Stomach smooth muscle (tissue), 2 donors: ENCODE measurements around the gene SOWAHA.

Experiments used
- H3K27ac ChIP-seq: one replicate; pipeline ENCODE4 v1.7.0; 2013; ENCODE audit warnings: mild to moderate bottlenecking, low read length, inconsistent platforms
- H3K27me3 ChIP-seq, 2 donors: one replicate each; pipeline ENCODE4 v1.7.0; 2013; ENCODE audit warnings: low read length in 2 of 2; ENCODE audit not compliant: insufficient read depth in 2 of 2, control insufficient read depth in 1 of 2
- H3K36me3 ChIP-seq, 2 donors: one replicate each; pipeline ENCODE4 v1.7.0; 2013; ENCODE audit warnings: low read length in 2 of 2; ENCODE audit not compliant: control insufficient read depth in 2 of 2, insufficient read depth in 2 of 2
- H3K4me1 ChIP-seq: one replicate; pipeline ENCODE4 v1.7.0; 2013; ENCODE audit warnings: low read length; ENCODE audit not compliant: control insufficient read depth, insufficient read depth
- H3K4me3 ChIP-seq, 2 donors: one replicate each; pipeline ENCODE4 v1.7.0; 2013; ENCODE audit warnings: low read length in 2 of 2
- H3K9ac ChIP-seq, 2 donors: one replicate each; pipeline ENCODE4 v1.7.0; 2013; ENCODE audit warnings: low read length in 2 of 2, mild to moderate bottlenecking in 1 of 2
- H3K9me3 ChIP-seq, 2 donors: one replicate each; pipeline ENCODE4 v1.7.0; 2013; ENCODE audit warnings: low read length in 2 of 2; ENCODE audit not compliant: control insufficient read depth in 2 of 2
- donor health status: healthy.
- donor health status: Pancreatic carcinoma.

SOWAHA gene

DNA sequence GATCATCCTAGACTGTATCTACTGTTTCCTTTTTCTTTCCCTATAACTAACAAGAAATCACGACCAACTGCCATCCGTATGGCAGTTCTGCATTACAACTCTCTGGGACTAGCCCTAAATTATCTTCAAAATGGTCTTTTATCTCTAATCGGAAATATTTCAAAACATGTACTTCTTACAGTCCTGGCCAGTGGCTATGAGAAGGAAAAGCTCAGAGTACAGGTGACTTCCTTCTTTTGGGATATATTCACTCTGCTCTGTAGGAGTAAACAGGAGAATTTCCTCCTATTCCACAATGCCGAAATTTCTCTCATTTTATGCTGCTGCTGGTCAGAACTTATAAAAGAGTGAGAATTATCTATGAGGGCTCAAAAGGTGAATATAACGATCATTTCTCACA lies 34.2 kb upstream of the SOWAHA start:
- H3K4me1 ChIP-seq, result peaks cover 30% of the 10 kb centered on the region
- no peak overlapping the region for H3K27ac ChIP-seq
- no peak overlapping the region for H3K4me3 ChIP-seq
- no peaks in the 10 kb centered on the region for H3K27me3 ChIP-seq
- no peaks in the 10 kb centered on the region for H3K9me3 ChIP-seq
- H3K9ac ChIP-seq, result no peak overlapping the region
- no peaks in the 10 kb centered on the region for H3K36me3 ChIP-seq

DNA sequence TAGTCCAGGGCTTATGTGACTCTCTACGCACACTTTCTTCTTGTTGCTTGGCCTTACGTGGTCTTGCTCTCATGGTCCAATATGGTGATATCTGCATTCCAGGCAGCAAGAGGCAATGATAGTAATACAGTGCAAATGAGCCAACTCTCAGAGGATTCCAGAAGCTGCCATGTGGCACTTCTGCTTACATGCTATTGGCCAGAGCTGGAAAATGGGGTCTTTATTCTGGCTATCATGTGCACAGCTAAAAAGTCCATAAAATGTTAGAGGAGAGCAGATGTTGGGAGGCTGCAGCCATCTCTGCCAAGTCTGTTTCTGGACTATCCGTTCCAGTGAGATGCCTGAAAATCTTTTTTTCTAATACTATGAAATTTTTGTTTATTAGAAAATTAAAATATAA lies 33.1 kb upstream of the SOWAHA start:
- Histone ChIP-seq H3K9me3 (no peaks in the 10 kb centered on the region), H3K4me1 (peaks cover 22% of the 10 kb centered on the region), H3K27me3 (no peaks in the 10 kb centered on the region), H3K36me3 (no peaks in the 10 kb centered on the region), H3K4me3 (no peak overlapping the region), H3K27ac (no peak overlapping the region), H3K9ac (no peak overlapping the region)

DNA sequence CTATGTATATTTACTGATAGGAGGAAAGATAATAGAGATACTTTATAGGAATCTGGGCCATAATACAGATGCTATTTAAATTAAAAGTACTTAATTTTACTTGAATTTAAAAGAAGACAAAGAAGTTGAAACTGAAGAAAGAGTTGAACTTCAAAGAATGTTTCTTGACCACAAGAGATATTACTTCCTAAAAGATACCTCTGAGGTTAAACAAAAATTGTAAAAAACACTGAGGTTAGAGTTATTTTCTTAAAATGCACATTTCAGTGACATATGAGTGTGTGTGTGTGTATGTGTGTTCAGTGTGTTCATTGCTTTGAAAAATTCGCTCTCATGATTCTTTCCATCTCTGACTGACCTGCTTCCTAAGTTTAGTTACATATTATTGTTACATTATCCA lies 32.5 kb upstream of the SOWAHA start:
- H3K36me3 ChIP-seq, result no peaks in the 10 kb centered on the region
- no peak overlapping the region for H3K27ac ChIP-seq
- no peaks in the 10 kb centered on the region for H3K27me3 ChIP-seq
- no peaks in the 10 kb centered on the region for H3K9me3 ChIP-seq
- no peak overlapping the region for H3K9ac ChIP-seq
- peaks cover 17% of the 10 kb centered on the region for H3K4me1 ChIP-seq
- H3K4me3 ChIP-seq, result no peak overlapping the region

DNA sequence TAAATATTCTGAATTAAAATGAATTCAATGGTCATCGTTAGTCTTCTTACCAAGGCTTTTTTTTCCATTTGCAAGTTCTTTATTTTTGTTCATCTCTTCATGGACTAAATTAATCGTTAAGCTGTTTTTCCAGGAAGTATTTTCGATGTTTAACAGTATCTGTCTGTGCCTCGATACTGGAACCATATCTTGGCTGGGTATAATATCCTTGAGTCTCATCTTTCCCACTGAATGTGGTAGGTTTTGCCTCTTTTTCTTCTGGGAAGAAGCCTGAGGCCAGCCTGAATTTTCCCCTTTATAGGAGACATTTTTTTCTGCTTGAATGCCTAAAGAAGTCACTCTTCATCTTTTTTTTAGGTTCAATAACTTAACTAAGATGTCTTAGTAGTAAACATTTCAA lies 32.1 kb upstream of the SOWAHA start:
- H3K36me3 ChIP-seq, result no peaks in the 10 kb centered on the region
- no peaks in the 10 kb centered on the region for H3K27me3 ChIP-seq
- H3K9me3 ChIP-seq, result no peaks in the 10 kb centered on the region
- H3K4me3 ChIP-seq, result no peak overlapping the region
- no peak overlapping the region for H3K27ac ChIP-seq
- peaks cover 16% of the 10 kb centered on the region for H3K4me1 ChIP-seq
- no peak overlapping the region for H3K9ac ChIP-seq

DNA sequence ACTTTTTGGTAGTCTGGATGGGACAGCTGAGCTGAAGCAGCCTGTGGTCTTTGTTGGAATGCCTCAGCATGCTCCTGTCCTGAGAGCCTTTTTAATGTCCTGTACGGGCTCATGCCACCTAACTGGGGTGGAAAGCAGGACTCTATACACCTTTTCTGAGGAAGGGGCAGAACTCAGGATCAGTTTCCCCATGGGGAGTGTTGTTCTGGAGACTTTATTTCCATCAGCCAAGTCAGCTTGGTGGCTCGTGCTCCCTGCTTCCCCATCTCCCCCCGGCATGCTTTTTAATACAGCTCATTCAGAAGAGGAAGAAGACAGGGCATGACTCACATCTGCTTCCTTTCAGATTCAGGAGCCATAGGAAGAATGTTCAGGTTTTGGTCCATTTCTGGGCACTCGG lies 31.0 kb upstream of the SOWAHA start:
- no peaks in the 10 kb centered on the region for H3K36me3 ChIP-seq
- no peak overlapping the region for H3K9ac ChIP-seq

DNA sequence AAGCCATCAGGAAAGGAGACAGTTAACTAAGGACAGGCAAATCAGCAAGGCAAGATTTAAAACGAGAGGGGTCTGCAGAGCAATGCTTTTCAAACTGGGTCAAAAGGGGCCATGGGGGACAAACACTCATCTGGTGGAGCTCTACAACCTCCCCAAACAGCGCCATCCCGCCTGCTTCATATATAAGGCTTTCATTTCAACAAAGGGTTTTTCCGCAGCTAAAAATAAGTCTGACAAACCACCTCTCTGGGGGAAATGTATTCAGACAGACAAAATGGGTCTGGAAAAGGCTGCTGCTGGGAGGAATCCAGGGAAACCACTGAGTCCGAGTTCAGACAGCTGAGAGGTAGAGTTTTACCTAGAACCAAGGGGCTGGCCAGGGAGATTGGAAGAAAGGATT lies 27.7 kb upstream of the SOWAHA start:
- H3K36me3 ChIP-seq, result no peaks in the 10 kb centered on the region
- no peaks in the 10 kb centered on the region for H3K9me3 ChIP-seq
- no peak overlapping the region for H3K27ac ChIP-seq
- H3K4me3 ChIP-seq, result no peak overlapping the region
- H3K9ac ChIP-seq, result no peak overlapping the region
- no peaks in the 10 kb centered on the region for H3K27me3 ChIP-seq
- H3K4me1 ChIP-seq, result no peaks in the 10 kb centered on the region

More for the DNA sequence above, 31.0 kb upstream of the SOWAHA start:
- H3K4me1 ChIP-seq, result peaks cover 9% of the 10 kb centered on the region
- no peaks in the 10 kb centered on the region for H3K9me3 ChIP-seq
- no peak overlapping the region for H3K4me3 ChIP-seq
- H3K27me3 ChIP-seq, result no peaks in the 10 kb centered on the region
- no peak overlapping the region for H3K27ac ChIP-seq

DNA sequence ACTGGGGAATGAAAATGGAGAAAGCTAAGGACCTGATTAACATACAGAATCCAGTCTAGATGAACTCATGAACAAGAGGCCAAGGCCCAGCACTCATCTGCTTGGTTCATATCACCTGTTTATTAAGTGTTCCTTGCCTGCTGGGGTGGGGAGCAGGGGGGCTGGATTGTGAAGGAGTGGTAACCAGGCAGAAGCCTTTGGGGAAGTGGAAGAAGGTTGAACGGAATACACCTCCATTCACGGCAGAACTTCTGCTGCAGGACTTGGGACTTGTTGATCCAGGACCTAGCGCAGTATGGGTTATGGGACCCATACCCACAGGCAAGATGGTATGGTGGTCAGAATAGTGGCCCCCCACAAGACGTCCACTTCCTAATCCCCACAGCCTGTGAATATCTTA lies 27.2 kb upstream of the SOWAHA start:
- no peaks in the 10 kb centered on the region for H3K9me3 ChIP-seq
- H3K27me3 ChIP-seq, result no peaks in the 10 kb centered on the region
- H3K4me3 ChIP-seq, result no peak overlapping the region
- no peak overlapping the region for H3K9ac ChIP-seq
- H3K27ac ChIP-seq, result no peak overlapping the region
- H3K36me3 ChIP-seq, result no peaks in the 10 kb centered on the region
- H3K4me1 ChIP-seq, result no peaks in the 10 kb centered on the region

DNA sequence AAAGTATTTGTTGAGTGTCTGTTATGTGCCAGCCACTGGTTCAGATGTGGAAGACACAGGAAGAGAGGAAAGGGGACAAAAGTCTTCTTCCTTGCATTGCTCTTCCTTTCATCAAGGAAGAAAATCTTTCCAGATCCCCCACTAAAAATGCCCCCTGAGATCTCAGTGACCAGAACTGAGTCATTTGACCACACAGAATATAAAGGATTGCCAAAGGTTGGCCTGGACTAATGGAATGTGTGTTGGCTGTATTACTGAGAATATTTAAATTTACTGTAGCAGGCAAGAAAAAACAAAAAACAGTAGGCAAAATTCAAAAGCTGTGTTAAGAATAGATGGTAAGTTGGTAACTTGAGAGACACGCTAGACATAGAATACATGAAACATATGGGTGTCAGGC lies 26.0 kb upstream of the SOWAHA start:
- Histone ChIP-seq H3K27ac (no peak overlapping the region), H3K4me1 (no peaks in the 10 kb centered on the region), H3K27me3 (no peaks in the 10 kb centered on the region), H3K4me3 (no peak overlapping the region), H3K9ac (no peak overlapping the region), H3K9me3 (no peaks in the 10 kb centered on the region), H3K36me3 (no peaks in the 10 kb centered on the region)

DNA sequence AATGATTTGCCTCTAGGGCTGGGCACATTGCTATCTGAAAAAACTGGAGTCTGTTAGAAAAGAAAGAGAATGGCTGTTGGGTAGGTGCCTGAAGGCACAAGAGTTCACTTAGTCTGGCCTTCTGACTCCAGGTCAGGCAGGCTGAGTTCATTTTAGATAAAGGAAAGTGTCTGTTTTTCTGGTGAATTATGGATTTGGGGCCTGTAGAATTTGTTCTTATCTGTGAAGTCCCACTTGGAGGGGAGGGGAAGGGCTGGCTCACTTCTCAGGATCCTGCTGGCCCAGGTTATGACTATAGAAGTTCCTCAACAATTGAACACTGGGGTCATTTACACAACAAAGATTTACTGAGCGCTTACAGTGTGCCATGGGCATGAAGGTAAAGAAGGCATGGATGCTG lies 24.6 kb upstream of the SOWAHA start:
- no peak overlapping the region for H3K4me3 ChIP-seq

DNA sequence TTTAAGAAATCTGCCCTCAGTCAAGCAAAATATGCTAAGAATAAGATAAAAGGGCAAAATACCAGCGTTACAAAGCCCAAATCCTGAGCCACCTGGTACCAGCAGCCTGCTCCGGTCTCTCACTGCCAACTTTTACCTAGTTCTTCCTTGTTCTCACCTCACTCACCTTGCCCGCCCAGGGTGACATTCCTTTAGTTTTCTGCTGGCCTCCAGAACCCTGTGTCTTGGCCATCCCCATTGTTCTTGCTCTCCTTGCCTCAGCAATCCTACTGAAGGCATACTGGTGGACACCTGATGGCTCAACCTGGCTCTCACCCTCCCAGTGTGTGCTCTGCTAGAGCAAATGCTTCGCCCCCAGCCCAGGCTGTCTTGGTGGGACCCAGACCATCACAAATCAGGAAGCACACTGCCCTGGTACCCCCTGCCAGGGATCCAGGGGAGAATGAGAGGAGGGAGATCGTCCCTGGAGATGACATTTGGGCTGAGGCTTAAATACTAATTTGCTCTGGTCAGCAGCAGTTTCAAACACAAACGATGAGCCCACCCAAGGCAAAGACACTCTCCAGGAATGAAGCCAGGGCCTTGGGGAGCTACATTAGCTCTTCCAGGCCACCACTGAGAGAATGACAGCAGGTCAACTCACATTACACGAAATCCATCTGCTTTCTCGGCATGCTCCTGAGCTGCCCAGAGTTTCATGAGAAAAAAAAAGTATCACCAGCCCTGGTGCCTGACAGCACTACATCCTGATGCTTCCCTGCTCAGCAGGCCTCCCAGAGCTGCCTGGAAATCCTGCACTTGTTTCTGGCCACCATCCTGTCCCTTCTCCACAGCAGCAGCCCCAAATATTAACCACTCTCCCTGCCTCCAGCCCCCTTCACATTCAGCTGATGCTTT lies 23.9 kb upstream of the SOWAHA start:
- Histone ChIP-seq H3K27me3 (peaks cover 0 to 4% of the 10 kb centered on the region in 2 donors), H3K27ac (no peak overlapping the region), H3K4me3 (no peak overlapping the region), H3K4me1 (no peaks in the 10 kb centered on the region), H3K36me3 (no peaks in the 10 kb centered on the region), H3K9me3 (no peaks in the 10 kb centered on the region), H3K9ac (no peak overlapping the region)

More for the DNA sequence above, 24.6 kb upstream of the SOWAHA start:
- no peak overlapping the region for H3K27ac ChIP-seq
- H3K27me3 ChIP-seq, result peaks cover 0 to 4% of the 10 kb centered on the region in 2 donors
- H3K9me3 ChIP-seq, result no peaks in the 10 kb centered on the region
- H3K9ac ChIP-seq, result no peak overlapping the region
- no peaks in the 10 kb centered on the region for H3K4me1 ChIP-seq
- no peaks in the 10 kb centered on the region for H3K36me3 ChIP-seq

DNA sequence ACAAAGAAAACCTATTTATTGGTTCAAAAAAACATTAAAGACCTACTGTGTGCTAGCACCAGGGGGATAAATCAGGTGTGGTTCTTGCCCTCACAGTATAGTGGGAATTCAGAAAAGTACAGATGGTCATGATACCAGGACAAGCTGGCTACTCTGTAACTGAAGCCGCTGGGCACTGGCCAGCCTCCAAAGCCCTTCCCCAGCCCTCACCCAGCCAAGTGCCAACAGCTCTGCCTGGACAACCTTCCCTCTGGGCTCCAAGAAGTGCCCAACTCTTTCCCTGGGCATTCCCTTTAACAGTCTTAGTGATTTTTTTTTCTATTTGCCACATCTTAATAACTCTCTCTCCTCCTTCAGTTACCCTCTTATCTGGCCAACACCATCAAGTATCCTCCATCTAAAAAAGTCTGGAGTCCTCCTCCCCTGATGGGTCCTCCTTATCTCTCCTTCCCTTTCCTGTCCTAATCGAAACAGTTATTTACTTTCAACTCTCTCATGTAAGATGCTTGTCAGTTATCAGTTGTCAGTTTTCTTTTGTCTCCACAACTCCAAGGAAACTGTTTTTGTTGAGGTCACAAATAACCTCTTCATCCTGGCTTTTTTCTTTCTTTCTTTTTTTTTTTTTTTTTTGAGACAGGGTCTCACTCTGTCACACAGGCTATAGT lies 22.8 kb upstream of the SOWAHA start:
- peaks cover 0 to 4% of the 10 kb centered on the region in 2 donors for H3K27me3 ChIP-seq
- no peaks in the 10 kb centered on the region for H3K4me1 ChIP-seq
- H3K36me3 ChIP-seq, result no peaks in the 10 kb centered on the region
- H3K4me3 ChIP-seq, result no peak overlapping the region
- H3K27ac ChIP-seq, result no peak overlapping the region
- H3K9me3 ChIP-seq, result no peaks in the 10 kb centered on the region
- H3K9ac ChIP-seq, result no peak overlapping the region
